Neural progenitor cell (in vitro differentiated cells): ENCODE data around the gene P3H2. TPM values are rescaled to one million over a fixed set of nuclear protein-coding genes. Genes with fewer than 3 reads are reported as not detected.
A peak's percentile ranks its signal among the peaks of the same experiment; 100 is the strongest.

Experiments
- DNase-seq: peaks from one replicate; pipeline ENCODE4 v3.0.0-alpha.2; 2016; ENCODE audit warnings: low spot score
- H2AFZ ChIP-seq: fragments of 200-600 bp; sonication (generic); replicated peaks from 2 replicates; pipeline ENCODE4 v1.6.1; 2016; ENCODE audit warnings: antibody characterized with exemption
- H3F3A ChIP-seq: fragments of 200-600 bp; sonication (generic); 2 replicates; pipeline ENCODE4 v1.6.1; 2016; ENCODE audit warnings: antibody characterized with exemption, low read depth
- H3K27ac ChIP-seq: fragments of 200-600 bp; sonication (generic); 2 replicates; pipeline ENCODE4 v1.5.1; 2016; ENCODE audit warnings: mild to moderate bottlenecking
- H3K27me3 ChIP-seq: fragments of 200-600 bp; sonication (generic); 2 replicates; pipeline ENCODE4 v1.6.1; 2016; ENCODE audit warnings: mild to moderate bottlenecking, moderate library complexity
- H3K36me3 ChIP-seq: fragments of 200-600 bp; sonication (generic); 2 replicates; pipeline ENCODE4 v1.5.1; 2016
- H3K4me1 ChIP-seq: fragments of 200-600 bp; sonication (generic); 2 replicates; pipeline ENCODE4 v1.6.1; 2016; ENCODE audit warnings: mixed run types
- H3K4me2 ChIP-seq: fragments of 200-600 bp; sonication (generic); 2 replicates; pipeline ENCODE4 v1.6.1; 2016
- H3K4me3 ChIP-seq: fragments of 200-600 bp; sonication (generic); 2 replicates; pipeline ENCODE4 v1.5.1; 2016
- H3K79me2 ChIP-seq: fragments of 200-600 bp; sonication (generic); 2 replicates; pipeline ENCODE4 v1.6.1; 2016; ENCODE audit warnings: low read depth
- H3K9ac ChIP-seq: fragments of 200-600 bp; sonication (generic); 2 replicates; pipeline ENCODE4 v1.6.1; 2016
- H3K9me3 ChIP-seq: fragments of 200-600 bp; sonication (generic); 2 replicates; pipeline ENCODE4 v1.5.1; 2016; ENCODE audit warnings: low read depth
- H4K20me1 ChIP-seq: fragments of 200-600 bp; sonication (generic); 2 replicates; pipeline ENCODE4 v1.6.1; 2016; ENCODE audit warnings: low read depth
- H3K27ac Mint-ChIP-seq: 3 replicates; pipeline ENCODE4 v1.8.0; 2021; ENCODE audit warnings: mixed read lengths
- H3K27me3 Mint-ChIP-seq: 2 replicates; pipeline ENCODE4 v1.8.0; 2022; ENCODE audit warnings: low read depth, mild to moderate bottlenecking, inconsistent platforms, moderate library complexity, mixed read lengths; ENCODE audit not compliant: insufficient read depth
- H3K36me3 Mint-ChIP-seq: 3 replicates; pipeline ENCODE4 v1.8.0; 2021; ENCODE audit warnings: mixed read lengths
- H3K4me1 Mint-ChIP-seq: 3 replicates; pipeline ENCODE4 v1.8.0; 2021; ENCODE audit warnings: mixed read lengths
- H3K4me3 Mint-ChIP-seq: 3 replicates; pipeline ENCODE4 v1.8.0; 2021; ENCODE audit warnings: mild to moderate bottlenecking, moderate library complexity, mixed read lengths
- H3K9me3 Mint-ChIP-seq: 3 replicates; pipeline ENCODE4 v1.8.0; 2020; ENCODE audit warnings: mixed read lengths
- CTCF ChIP-seq: fragments of 200-600 bp; sonication (generic); IDR thresholded peaks from 2 replicates; pipeline ENCODE4 v1.5.1; 2017; ENCODE audit warnings: antibody characterized with exemption, mild to moderate bottlenecking
- EZH2 ChIP-seq: fragments of 200-600 bp; sonication (generic); IDR thresholded peaks from 2 replicates; pipeline ENCODE4 v1.6.1; 2017; ENCODE audit warnings: antibody characterized with exemption, mild to moderate bottlenecking, moderate library complexity
- EZH2phosphoT487 ChIP-seq: fragments of 200-600 bp; sonication (generic); IDR thresholded peaks from 2 replicates; pipeline ENCODE4 v1.6.1; 2017; ENCODE audit warnings: antibody characterized with exemption
- total RNA-seq: library from RNA; depleted of rRNA; stranded (reverse); fragments of >200 nt; gene quantifications from 2 replicates; pipeline ENCODE4 v1.2.3, GENCODE V29; 2015; ENCODE audit warnings: low replicate concordance

Gene P3H2
- total RNA-seq, 1 donor from 2014 or later: 21.4 TPM

GRCh38 chr3:190088890-190089289 is 31.8 kb downstream of the P3H2 start:
- TF ChIP-seq EZH2phosphoT487 (no peak), EZH2 (no peak), CTCF (no peak)
- Histone ChIP-seq H3K27me3 (no peaks in the 10 kb centered on the region), H3K4me2 (no peak overlapping the region), H2AFZ (no peak overlapping the region), H3K36me3 (no peaks in the 10 kb centered on the region), H3K27ac (no peak overlapping the region), H3K4me1 (peaks cover 26% of the 10 kb centered on the region), H3F3A (peaks cover 9% of the 10 kb centered on the region), H3K9ac (no peak overlapping the region), H4K20me1 (no peaks in the 10 kb centered on the region), H3K79me2 (no peaks in the 10 kb centered on the region), H3K9me3 (no peaks in the 10 kb centered on the region), H3K4me3 (no peak overlapping the region)
- Mint-ChIP-seq H3K36me3 (peaks cover 2% of the 10 kb centered on the region), H3K27ac (no peak overlapping the region), H3K4me3 (no peak overlapping the region), H3K27me3 (no peaks in the 10 kb centered on the region), H3K4me1 (peaks cover 35% of the 10 kb centered on the region), H3K9me3 (no peaks in the 10 kb centered on the region)
- DNase-seq: no peak

GRCh38 chr3:190086191-190086590 is 34.5 kb downstream of the P3H2 start:
- Histone ChIP-seq H3K4me2 (peak overlapping the region; percentile 28), H3K27me3 (no peaks in the 10 kb centered on the region), H3K4me3 (no peak overlapping the region), H3K27ac (no peak overlapping the region), H3K9ac (no peak overlapping the region), H3F3A (peaks cover 9% of the 10 kb centered on the region), H3K9me3 (no peaks in the 10 kb centered on the region), H3K79me2 (no peaks in the 10 kb centered on the region), H2AFZ (no peak overlapping the region), H3K4me1 (peaks cover 15% of the 10 kb centered on the region), H4K20me1 (no peaks in the 10 kb centered on the region), H3K36me3 (no peaks in the 10 kb centered on the region)
- TF ChIP-seq CTCF (no peak), EZH2 (no peak), EZH2phosphoT487 (no peak)
- H3K27ac Mint-ChIP-seq: peak overlapping the region; percentile 38
- no peaks in the 10 kb centered on the region for H3K27me3 Mint-ChIP-seq
- peaks cover 2% of the 10 kb centered on the region for H3K36me3 Mint-ChIP-seq
- peaks cover 34% of the 10 kb centered on the region for H3K4me1 Mint-ChIP-seq
- H3K4me3 Mint-ChIP-seq: no peak overlapping the region
- peak; percentile 57 for DNase-seq
- H3K9me3 Mint-ChIP-seq: no peaks in the 10 kb centered on the region

GRCh38 chr3:190084983-190085382 is 35.7 kb downstream of the P3H2 start:
- DNase-seq: no peak
- H3K27ac Mint-ChIP-seq: no peak overlapping the region
- Histone ChIP-seq H3K36me3 (no peaks in the 10 kb centered on the region), H3K79me2 (no peaks in the 10 kb centered on the region), H3F3A (peaks cover 9% of the 10 kb centered on the region), H3K4me2 (no peak overlapping the region), H3K9ac (no peak overlapping the region), H3K9me3 (no peaks in the 10 kb centered on the region), H3K4me1 (peaks cover 15% of the 10 kb centered on the region), H2AFZ (no peak overlapping the region), H3K4me3 (no peak overlapping the region), H4K20me1 (no peaks in the 10 kb centered on the region), H3K27me3 (no peaks in the 10 kb centered on the region), H3K27ac (no peak overlapping the region)
- peaks cover 4% of the 10 kb centered on the region for H3K36me3 Mint-ChIP-seq
- no peak overlapping the region for H3K4me3 Mint-ChIP-seq
- H3K27me3 Mint-ChIP-seq: no peaks in the 10 kb centered on the region
- TF ChIP-seq EZH2 (no peak), EZH2phosphoT487 (no peak), CTCF (no peak)
- peaks cover 34% of the 10 kb centered on the region for H3K4me1 Mint-ChIP-seq
- H3K9me3 Mint-ChIP-seq: no peaks in the 10 kb centered on the region
